Measurements from ENCODE around the gene CBL.
A peak's percentile ranks its signal among the peaks of the same experiment; 100 is the strongest.

CBL gene

GRCh38 chr11:119251114-119251513 lies 45.0 kb downstream of the CBL start:
- Histone ChIP-seq H3K9ac (ENCODE audit: low read depth, low read length) (no peak overlapping the region), H3K27me3 (ENCODE audit: control insufficient read depth, insufficient read depth, low read length) (no peaks in the 10 kb centered on the region), H3K9me3 (replicated peaks; ENCODE audit: low read length) (no peaks in the 10 kb centered on the region), H3K4me2 (ENCODE audit: low read length) (no peak overlapping the region), H3K4me3 (ENCODE audit: low read length) (no peak overlapping the region), H3K36me3 (ENCODE audit: insufficient read depth, low read length) (peaks cover 6% of the 10 kb centered on the region), H3K4me1 (ENCODE audit: control insufficient read depth, insufficient read depth, low read length) (no peaks in the 10 kb centered on the region)

GRCh38 chr11:119254239-119254638 lies 48.1 kb downstream of the CBL start:
- Histone ChIP-seq H3K4me3 (ENCODE audit: low read length) (no peak overlapping the region), H3K27me3 (ENCODE audit: control insufficient read depth, insufficient read depth, low read length) (no peaks in the 10 kb centered on the region), H3K9ac (ENCODE audit: low read depth, low read length) (no peak overlapping the region), H3K4me1 (ENCODE audit: control insufficient read depth, insufficient read depth, low read length) (no peaks in the 10 kb centered on the region), H3K36me3 (ENCODE audit: insufficient read depth, low read length) (peaks cover 6% of the 10 kb centered on the region), H3K9me3 (replicated peaks; ENCODE audit: low read length) (no peaks in the 10 kb centered on the region), H3K4me2 (ENCODE audit: low read length) (no peak overlapping the region)

- H3K4me3 ChIP-seq (ENCODE audit: low read length) = no peak overlapping the region
- H3K4me2 ChIP-seq (ENCODE audit: low read length) = no peak overlapping the region
- no peak overlapping the region for H3K9ac ChIP-seq (ENCODE audit: low read depth, low read length)
- peaks cover 6% of the 10 kb centered on the region for H3K36me3 ChIP-seq (ENCODE audit: insufficient read depth, low read length)
- no peaks in the 10 kb centered on the region for H3K9me3 ChIP-seq (replicated peaks; ENCODE audit: low read length)
- no peaks in the 10 kb centered on the region for H3K27me3 ChIP-seq (ENCODE audit: control insufficient read depth, insufficient read depth, low read length)
- peaks cover 12% of the 10 kb centered on the region for H3K4me1 ChIP-seq (ENCODE audit: control insufficient read depth, insufficient read depth, low read length)
These were observed 52.0 kb downstream of the CBL start for GRCh38 chr11:119258180-119258579.

- Histone ChIP-seq H3K9me3 (replicated peaks; ENCODE audit: low read length) (no peaks in the 10 kb centered on the region), H3K27me3 (ENCODE audit: control insufficient read depth, insufficient read depth, low read length) (no peaks in the 10 kb centered on the region), H3K36me3 (ENCODE audit: insufficient read depth, low read length) (peaks cover 6% of the 10 kb centered on the region), H3K4me1 (ENCODE audit: control insufficient read depth, insufficient read depth, low read length) (peaks cover 19% of the 10 kb centered on the region), H3K4me3 (ENCODE audit: low read length) (no peak overlapping the region), H3K9ac (ENCODE audit: low read depth, low read length) (no peak overlapping the region), H3K4me2 (ENCODE audit: low read length) (no peak overlapping the region)
These were observed 52.8 kb downstream of the CBL start for GRCh38 chr11:119258983-119259382.

GRCh38 chr11:119262668-119263351 lies 56.7 kb downstream of the CBL start:
- H3K27me3 ChIP-seq (ENCODE audit: control insufficient read depth, insufficient read depth, low read length) = no peaks in the 10 kb centered on the region
- no peaks in the 10 kb centered on the region for H3K9me3 ChIP-seq (replicated peaks; ENCODE audit: low read length)
- no peak overlapping the region for H3K4me3 ChIP-seq (ENCODE audit: low read length)
- H3K4me1 ChIP-seq (ENCODE audit: control insufficient read depth, insufficient read depth, low read length) = peaks cover 19% of the 10 kb centered on the region
- H3K36me3 ChIP-seq (ENCODE audit: insufficient read depth, low read length) = no peaks in the 10 kb centered on the region
- peak overlapping the region; percentile 25 for H3K4me2 ChIP-seq (ENCODE audit: low read length)
- no peak overlapping the region for H3K9ac ChIP-seq (ENCODE audit: low read depth, low read length)

GRCh38 chr11:119263352-119263940 lies 57.3 kb downstream of the CBL start:
- Histone ChIP-seq H3K36me3 (ENCODE audit: insufficient read depth, low read length) (no peaks in the 10 kb centered on the region), H3K9ac (ENCODE audit: low read depth, low read length) (no peak overlapping the region), H3K9me3 (replicated peaks; ENCODE audit: low read length) (no peaks in the 10 kb centered on the region), H3K27me3 (ENCODE audit: control insufficient read depth, insufficient read depth, low read length) (no peaks in the 10 kb centered on the region), H3K4me1 (ENCODE audit: control insufficient read depth, insufficient read depth, low read length) (peaks cover 19% of the 10 kb centered on the region), H3K4me3 (ENCODE audit: low read length) (no peak overlapping the region), H3K4me2 (ENCODE audit: low read length) (no peak overlapping the region)

GRCh38 chr11:119266063-119266462 lies 59.9 kb downstream of the CBL start:
- Histone ChIP-seq H3K36me3 (ENCODE audit: insufficient read depth, low read length) (no peaks in the 10 kb centered on the region), H3K4me1 (ENCODE audit: control insufficient read depth, insufficient read depth, low read length) (peaks cover 19% of the 10 kb centered on the region), H3K27me3 (ENCODE audit: control insufficient read depth, insufficient read depth, low read length) (no peaks in the 10 kb centered on the region), H3K4me3 (ENCODE audit: low read length) (no peak overlapping the region), H3K4me2 (ENCODE audit: low read length) (no peak overlapping the region), H3K9me3 (replicated peaks; ENCODE audit: low read length) (no peaks in the 10 kb centered on the region), H3K9ac (ENCODE audit: low read depth, low read length) (no peak overlapping the region)

- Histone ChIP-seq H3K9me3 (replicated peaks; ENCODE audit: low read length) (no peaks in the 10 kb centered on the region), H3K9ac (ENCODE audit: low read depth, low read length) (no peak overlapping the region), H3K4me2 (ENCODE audit: low read length) (no peak overlapping the region), H3K27me3 (ENCODE audit: control insufficient read depth, insufficient read depth, low read length) (no peaks in the 10 kb centered on the region), H3K4me3 (ENCODE audit: low read length) (no peak overlapping the region), H3K4me1 (ENCODE audit: control insufficient read depth, insufficient read depth, low read length) (peaks cover 19% of the 10 kb centered on the region), H3K36me3 (ENCODE audit: insufficient read depth, low read length) (no peaks in the 10 kb centered on the region)
These were observed 60.5 kb downstream of the CBL start for GRCh38 chr11:119266517-119267255.

GRCh38 chr11:119267645-119268044 lies 61.5 kb downstream of the CBL start:
- Histone ChIP-seq H3K27me3 (ENCODE audit: control insufficient read depth, insufficient read depth, low read length) (no peaks in the 10 kb centered on the region), H3K4me1 (ENCODE audit: control insufficient read depth, insufficient read depth, low read length) (peaks cover 12% of the 10 kb centered on the region), H3K9me3 (replicated peaks; ENCODE audit: low read length) (no peaks in the 10 kb centered on the region), H3K9ac (ENCODE audit: low read depth, low read length) (no peak overlapping the region), H3K4me3 (ENCODE audit: low read length) (no peak overlapping the region), H3K4me2 (ENCODE audit: low read length) (no peak overlapping the region), H3K36me3 (ENCODE audit: insufficient read depth, low read length) (no peaks in the 10 kb centered on the region)

GRCh38 chr11:119273721-119274120 lies 67.6 kb downstream of the CBL start:
- H3K9ac ChIP-seq (ENCODE audit: low read depth, low read length) = no peak overlapping the region
- H3K27me3 ChIP-seq (ENCODE audit: control insufficient read depth, insufficient read depth, low read length) = no peaks in the 10 kb centered on the region
- H3K4me2 ChIP-seq (ENCODE audit: low read length) = no peak overlapping the region
- no peak overlapping the region for H3K4me3 ChIP-seq (ENCODE audit: low read length)
- no peaks in the 10 kb centered on the region for H3K4me1 ChIP-seq (ENCODE audit: control insufficient read depth, insufficient read depth, low read length)
- no peaks in the 10 kb centered on the region for H3K9me3 ChIP-seq (replicated peaks; ENCODE audit: low read length)
- H3K36me3 ChIP-seq (ENCODE audit: insufficient read depth, low read length) = peaks cover 25% of the 10 kb centered on the region

GRCh38 chr11:119277660-119278059 lies 71.5 kb downstream of the CBL start:
- H3K27me3 ChIP-seq (ENCODE audit: control insufficient read depth, insufficient read depth, low read length) = no peaks in the 10 kb centered on the region
- H3K4me2 ChIP-seq (ENCODE audit: low read length) = no peak overlapping the region
- H3K4me1 ChIP-seq (ENCODE audit: control insufficient read depth, insufficient read depth, low read length) = no peaks in the 10 kb centered on the region
- no peak overlapping the region for H3K4me3 ChIP-seq (ENCODE audit: low read length)
- peaks cover 43% of the 10 kb centered on the region for H3K36me3 ChIP-seq (ENCODE audit: insufficient read depth, low read length)
- H3K9ac ChIP-seq (ENCODE audit: low read depth, low read length) = no peak overlapping the region
- H3K9me3 ChIP-seq (replicated peaks; ENCODE audit: low read length) = no peaks in the 10 kb centered on the region

Measured in skeletal muscle satellite cell (primary cell).